Cardiac fibroblast (primary cell): ENCODE data around the gene GRIPAP1.

Experiments
- DNase-seq, 2 donors: peaks; one replicate each; pipeline versions ENCODE4 v3.0.0 to v3.0.0-alpha.2; 2010; ENCODE audit warnings: low read depth in 2 of 2
- H3K4me3 ChIP-seq, 2 donors: replicated peaks in 1 of 2; 1 replicate in 1 of 2; 2 replicates in 1 of 2; pipeline ENCODE4 v1.5.1; 2011; ENCODE audit warnings: low read depth in 2 of 2, low read length in 2 of 2, mild to moderate bottlenecking in 2 of 2, moderate library complexity in 1 of 2
- TF ChIP-seq, protein P1 (sequence below): IDR thresholded peaks from one replicate; pipeline ENCODE4 v1.5.1; 2011; ENCODE audit warnings: low read depth, mild to moderate bottlenecking, low read length, inconsistent platforms

The GRIPAP1 gene

GRCh38 chrX:48927123-48927522 is 74.9 kb downstream of the GRIPAP1 start:
- TF ChIP-seq, protein P1, sequence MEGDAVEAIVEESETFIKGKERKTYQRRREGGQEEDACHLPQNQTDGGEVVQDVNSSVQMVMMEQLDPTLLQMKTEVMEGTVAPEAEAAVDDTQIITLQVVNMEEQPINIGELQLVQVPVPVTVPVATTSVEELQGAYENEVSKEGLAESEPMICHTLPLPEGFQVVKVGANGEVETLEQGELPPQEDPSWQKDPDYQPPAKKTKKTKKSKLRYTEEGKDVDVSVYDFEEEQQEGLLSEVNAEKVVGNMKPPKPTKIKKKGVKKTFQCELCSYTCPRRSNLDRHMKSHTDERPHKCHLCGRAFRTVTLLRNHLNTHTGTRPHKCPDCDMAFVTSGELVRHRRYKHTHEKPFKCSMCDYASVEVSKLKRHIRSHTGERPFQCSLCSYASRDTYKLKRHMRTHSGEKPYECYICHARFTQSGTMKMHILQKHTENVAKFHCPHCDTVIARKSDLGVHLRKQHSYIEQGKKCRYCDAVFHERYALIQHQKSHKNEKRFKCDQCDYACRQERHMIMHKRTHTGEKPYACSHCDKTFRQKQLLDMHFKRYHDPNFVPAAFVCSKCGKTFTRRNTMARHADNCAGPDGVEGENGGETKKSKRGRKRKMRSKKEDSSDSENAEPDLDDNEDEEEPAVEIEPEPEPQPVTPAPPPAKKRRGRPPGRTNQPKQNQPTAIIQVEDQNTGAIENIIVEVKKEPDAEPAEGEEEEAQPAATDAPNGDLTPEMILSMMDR = no peak
- DNase-seq = no peak
- H3K4me3 ChIP-seq = no peak overlapping the region

GRCh38 chrX:48924270-48924669 is 77.8 kb downstream of the GRIPAP1 start:
- DNase-seq = no peak
- no peak overlapping the region for H3K4me3 ChIP-seq
- TF ChIP-seq, protein P1 = no peak

- TF ChIP-seq, protein P1 = no peak
- no peak for DNase-seq
- no peak overlapping the region for H3K4me3 ChIP-seq
These were observed 78.3 kb downstream of the GRIPAP1 start for GRCh38 chrX:48923771-48924170.
